HG03135 (cell line): ENCODE measurements around the gene USH2A.

Experiments used
- ATAC-seq: cut with Tn5 transposase; IDR thresholded peaks from one replicate; pipeline ENCODE4 v1.9.1; 2021; ENCODE audit warnings: mild to moderate bottlenecking, moderate library complexity; ENCODE audit not compliant: unreplicated experiment

USH2A gene, protein sequence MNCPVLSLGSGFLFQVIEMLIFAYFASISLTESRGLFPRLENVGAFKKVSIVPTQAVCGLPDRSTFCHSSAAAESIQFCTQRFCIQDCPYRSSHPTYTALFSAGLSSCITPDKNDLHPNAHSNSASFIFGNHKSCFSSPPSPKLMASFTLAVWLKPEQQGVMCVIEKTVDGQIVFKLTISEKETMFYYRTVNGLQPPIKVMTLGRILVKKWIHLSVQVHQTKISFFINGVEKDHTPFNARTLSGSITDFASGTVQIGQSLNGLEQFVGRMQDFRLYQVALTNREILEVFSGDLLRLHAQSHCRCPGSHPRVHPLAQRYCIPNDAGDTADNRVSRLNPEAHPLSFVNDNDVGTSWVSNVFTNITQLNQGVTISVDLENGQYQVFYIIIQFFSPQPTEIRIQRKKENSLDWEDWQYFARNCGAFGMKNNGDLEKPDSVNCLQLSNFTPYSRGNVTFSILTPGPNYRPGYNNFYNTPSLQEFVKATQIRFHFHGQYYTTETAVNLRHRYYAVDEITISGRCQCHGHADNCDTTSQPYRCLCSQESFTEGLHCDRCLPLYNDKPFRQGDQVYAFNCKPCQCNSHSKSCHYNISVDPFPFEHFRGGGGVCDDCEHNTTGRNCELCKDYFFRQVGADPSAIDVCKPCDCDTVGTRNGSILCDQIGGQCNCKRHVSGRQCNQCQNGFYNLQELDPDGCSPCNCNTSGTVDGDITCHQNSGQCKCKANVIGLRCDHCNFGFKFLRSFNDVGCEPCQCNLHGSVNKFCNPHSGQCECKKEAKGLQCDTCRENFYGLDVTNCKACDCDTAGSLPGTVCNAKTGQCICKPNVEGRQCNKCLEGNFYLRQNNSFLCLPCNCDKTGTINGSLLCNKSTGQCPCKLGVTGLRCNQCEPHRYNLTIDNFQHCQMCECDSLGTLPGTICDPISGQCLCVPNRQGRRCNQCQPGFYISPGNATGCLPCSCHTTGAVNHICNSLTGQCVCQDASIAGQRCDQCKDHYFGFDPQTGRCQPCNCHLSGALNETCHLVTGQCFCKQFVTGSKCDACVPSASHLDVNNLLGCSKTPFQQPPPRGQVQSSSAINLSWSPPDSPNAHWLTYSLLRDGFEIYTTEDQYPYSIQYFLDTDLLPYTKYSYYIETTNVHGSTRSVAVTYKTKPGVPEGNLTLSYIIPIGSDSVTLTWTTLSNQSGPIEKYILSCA (N-terminal part only)

GRCh38 chr1:216422821-216423520, at the start of gene USH2A:
USH2A (minus strand) TSS chr1:216423448; CDS start chr1:216422336, 1,112 bp downstream.
- ATAC-seq, result no peak

DNA sequence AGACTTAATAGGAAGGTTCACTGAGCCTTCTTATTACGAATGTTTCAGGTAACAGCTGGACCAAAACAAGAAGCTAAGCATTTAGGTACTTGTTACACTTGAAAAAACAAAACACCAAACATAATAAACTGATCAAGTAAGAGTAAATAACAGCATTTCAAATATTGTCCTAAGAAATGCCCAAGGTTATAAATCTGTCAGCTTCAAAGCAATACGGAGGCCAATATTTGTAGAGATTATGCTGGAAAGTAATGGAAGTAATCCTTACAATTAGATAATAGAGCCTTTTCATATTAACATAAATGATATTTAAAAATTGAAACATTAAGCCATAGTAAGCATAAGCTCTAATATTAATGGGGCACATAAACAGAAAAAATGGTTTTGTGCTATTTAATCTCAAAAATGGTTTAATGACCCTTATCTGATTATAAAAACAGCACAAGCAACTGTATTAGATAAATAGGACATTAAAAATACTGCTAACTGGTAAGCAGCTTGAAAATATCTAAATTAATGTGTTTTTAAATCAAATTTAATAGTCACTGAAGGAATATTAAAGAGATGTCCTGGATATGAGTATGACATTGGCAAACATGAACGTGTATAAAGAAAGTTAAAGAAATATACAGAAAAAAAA, 43.0 kb upstream of the USH2A start:
- no peak for ATAC-seq

- no peak for ATAC-seq
Observed at GRCh38 chr1:216464489-216464888, 41.2 kb upstream of the USH2A start.

DNA sequence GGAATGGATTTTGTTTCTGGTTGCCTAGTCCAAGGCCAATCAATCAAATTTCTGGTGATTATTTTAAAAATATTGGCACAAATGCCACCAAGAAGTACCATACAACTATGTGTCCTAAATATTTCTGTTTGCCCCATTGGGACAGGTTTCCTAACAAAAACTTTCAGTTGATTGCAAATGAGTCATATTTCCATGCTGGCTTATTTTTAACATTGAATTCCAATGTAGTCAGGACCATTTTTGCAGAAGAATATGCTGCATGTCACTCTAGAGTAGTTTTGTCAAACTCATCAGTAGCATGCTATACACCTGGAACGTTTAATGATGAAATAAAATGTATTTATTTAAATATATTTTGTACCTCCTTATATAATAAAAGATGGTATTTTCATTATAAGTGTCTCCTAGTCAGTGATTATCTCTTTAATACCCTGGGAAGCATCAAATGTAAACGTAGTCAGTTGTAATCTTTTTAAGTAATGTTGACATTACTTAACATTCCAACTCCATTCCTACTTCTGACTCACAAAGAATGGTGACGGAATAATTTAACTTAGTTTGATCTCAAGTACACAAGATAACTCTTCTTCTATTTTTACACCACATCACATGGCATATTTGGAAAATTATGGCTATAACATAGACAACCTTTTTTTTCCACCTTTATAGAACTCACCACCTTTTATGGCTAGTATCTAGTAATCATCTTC, 39.0 kb upstream of the USH2A start:
- no peak for ATAC-seq

- no peak for ATAC-seq
Observed at GRCh38 chr1:216461466-216461865, 38.2 kb upstream of the USH2A start.

- ATAC-seq, result no peak
Observed at GRCh38 chr1:216459651-216460207, 36.5 kb upstream of the USH2A start.

- no peak for ATAC-seq
Observed at GRCh38 chr1:216458812-216459211, 35.6 kb upstream of the USH2A start.

DNA sequence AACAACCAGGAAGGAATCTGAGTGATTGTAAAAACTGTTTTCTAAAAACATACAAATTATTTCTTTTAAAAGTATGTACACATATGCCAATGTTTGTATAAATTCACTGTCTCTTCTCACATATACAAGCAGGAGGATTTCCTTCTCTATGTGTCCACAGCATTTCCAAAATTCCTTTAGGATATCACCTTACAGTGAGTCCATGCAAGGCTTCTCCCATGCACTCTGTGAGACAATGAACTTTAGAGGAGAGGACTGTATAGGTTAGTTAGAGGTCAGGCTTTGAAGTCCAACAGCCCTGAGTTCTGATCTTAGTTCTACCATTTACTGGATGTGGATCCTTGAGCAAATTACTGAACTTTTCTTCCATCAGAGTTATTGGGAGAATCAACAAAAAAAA, 34.1 kb upstream of the USH2A start:
- ATAC-seq, result no peak

DNA sequence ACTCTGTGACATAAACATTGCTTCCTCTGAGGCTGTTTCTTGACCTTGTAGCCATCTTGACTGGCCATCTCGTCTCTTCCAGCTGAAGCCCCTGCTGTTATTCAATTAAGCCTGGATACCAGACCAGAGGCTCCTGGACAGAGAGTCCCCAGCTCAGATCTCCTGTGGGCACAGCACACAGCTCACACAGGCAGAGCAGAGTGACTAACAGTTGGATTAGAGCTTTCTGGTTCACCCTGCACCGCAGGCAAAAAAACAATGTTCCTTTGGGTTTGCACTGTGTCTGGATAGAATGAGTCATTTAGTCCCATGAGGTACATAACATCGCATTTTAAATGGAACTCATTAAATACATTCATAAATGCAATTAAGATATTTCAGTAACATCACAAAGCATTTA, 33.4 kb upstream of the USH2A start:
- no peak for ATAC-seq

- no peak for ATAC-seq
Observed at GRCh38 chr1:216453777-216454176, 30.5 kb upstream of the USH2A start.

DNA sequence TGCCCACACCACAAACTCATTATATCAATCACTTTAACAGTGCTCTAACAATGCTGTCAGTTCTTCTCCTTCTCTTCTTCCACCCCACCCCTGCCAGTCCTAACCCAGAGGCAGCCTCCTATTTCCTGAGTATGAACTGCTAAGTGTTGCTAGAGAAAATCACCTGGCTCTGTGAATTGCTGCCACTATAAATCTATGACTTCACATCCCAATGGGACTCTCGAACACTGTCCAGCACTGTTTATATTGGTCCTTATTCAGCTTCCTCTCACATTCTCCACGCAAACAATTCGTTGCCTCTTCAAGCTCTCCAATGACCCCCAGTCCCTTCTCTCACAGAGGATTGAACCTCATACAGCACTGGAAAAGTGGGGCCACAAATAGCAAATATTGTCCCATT, 27.0 kb upstream of the USH2A start:
- ATAC-seq, result no peak

- no peak for ATAC-seq
Observed at GRCh38 chr1:216448011-216448510, 24.8 kb upstream of the USH2A start.

DNA sequence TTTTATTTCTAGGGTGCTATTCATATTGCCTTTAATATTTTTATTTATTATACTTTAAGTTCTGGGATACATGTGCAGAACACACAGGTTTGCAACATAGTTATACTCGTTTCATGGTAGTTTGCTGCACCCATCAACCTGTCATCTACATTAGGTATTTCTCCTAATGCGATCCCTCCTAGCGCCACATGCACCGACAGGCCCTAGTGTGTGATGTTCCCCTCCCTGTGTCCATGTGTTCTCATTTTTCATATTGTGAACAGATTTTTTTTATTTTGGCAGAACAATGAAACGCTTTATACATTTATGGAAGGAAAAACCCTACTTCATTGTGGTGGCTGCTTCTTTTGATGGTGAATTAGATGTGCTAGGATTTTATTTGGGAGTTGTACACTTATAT, 14.4 kb upstream of the USH2A start:
- ATAC-seq, result no peak

DNA sequence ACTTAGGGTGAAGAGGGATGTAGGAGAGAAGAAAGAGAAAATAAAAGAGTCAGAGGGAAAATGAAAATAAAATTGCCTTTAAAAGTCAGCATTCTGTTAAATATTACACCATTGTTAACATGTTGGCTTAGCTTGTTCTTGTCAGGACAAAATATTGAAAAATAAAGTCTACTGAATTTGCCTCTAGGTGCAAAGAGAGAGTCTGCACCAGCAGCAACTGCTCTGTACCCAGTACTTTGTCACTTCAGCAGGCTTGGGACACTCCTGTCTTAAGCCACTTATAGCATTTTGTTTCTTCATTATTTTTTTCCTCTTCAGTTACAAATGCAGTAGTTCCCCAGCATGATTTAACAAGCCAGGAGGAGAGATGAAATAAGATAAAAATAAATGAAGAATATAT, 11.0 kb upstream of the USH2A start:
- no peak for ATAC-seq

DNA sequence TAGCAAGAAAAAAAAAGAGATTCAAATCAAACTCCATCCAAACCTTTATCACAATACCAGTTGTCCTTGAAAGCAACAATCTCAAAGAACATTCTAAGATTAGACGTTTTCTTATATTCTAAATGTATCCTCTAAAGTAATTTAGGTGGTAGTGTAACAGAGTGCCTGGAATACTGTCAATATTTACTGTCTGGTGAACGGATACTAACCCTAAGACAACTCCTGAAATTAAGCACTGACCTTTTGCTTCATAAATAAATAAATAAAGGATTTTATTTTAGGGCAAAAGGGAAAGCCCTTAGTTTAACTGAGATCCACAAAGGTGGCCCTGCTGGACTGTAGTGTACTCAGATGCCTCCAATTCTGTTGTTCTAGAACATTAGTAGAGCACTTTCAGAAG, 9.9 kb upstream of the USH2A start:
- no peak for ATAC-seq

DNA sequence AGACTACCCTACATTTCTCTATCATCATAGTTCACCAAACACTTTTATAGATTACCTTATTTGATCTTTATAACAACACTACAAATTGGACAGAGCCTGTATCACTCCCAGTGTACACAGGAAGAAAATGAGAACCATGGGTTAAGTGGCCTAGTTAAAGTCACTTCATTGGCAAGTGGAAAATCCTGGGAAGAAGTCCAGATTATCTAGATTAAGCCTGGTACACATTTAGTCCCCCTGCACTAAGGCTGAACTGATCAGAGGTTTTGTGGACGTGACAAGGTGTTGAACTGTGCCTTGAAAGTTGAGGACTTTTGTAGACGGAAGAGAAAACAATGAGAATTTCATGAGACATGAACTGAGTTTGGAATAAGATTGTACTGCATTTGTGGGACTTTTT, 7.5 kb upstream of the USH2A start:
- no peak for ATAC-seq

DNA sequence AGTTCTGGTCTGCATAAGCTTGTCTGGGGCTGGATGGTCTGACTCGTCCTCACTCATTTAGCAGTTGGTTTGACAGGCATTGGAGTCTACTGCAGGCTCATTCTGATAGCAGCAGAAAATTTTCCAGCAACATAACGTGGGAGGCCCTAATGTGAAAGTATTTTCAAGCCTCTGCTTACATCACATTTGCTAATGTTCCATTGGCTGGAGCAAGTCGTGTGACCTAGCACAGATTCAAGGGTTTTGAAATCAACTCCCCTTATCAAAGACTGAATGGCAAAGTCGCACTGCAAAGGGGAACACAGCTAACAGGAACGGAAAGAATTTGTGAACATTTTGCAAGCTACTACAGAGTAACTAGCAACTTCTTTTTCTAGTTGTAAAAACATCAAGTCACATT, 2.3 kb upstream of the USH2A start:
- ATAC-seq, result no peak

GRCh38 chr1:216420746-216421145, 2.5 kb downstream of the USH2A start:
- no peak for ATAC-seq

DNA sequence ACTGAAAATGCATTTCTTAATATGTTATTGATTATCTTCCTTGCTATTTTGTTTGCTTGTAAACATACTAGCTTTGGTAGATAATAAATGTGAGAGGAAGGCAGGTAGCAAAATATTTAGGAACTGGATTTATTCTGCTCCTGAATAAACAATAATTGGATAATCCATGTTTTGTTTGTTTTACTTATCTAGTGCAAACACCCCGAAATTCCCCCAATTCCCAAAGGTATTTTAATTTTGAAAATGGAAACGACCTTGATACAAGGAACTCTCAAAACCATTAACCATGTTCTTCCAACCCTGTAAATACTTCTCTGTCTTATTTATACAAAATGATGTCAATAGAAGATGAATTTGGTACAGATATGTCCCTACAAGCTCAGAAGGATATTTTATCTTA, 3.0 kb downstream of the USH2A start:
- ATAC-seq, result no peak
